ENCODE measurements around the gene SERPINA1. TPM values are rescaled to one million over a fixed set of nuclear protein-coding genes. Genes with fewer than 3 reads are reported as not detected.
A peak's percentile ranks its signal among the peaks of the same experiment; 100 is the strongest.
"Not testable (repeated sequence)": the region's sequence is repeated elsewhere in the genome, so short reads cannot be mapped to it uniquely, and the experiment has no call there.

SERPINA1 gene
- total and polyA plus RNA-seq, 2 donors from 2014 or later = 1,861 to 2,184 TPM

DNA sequence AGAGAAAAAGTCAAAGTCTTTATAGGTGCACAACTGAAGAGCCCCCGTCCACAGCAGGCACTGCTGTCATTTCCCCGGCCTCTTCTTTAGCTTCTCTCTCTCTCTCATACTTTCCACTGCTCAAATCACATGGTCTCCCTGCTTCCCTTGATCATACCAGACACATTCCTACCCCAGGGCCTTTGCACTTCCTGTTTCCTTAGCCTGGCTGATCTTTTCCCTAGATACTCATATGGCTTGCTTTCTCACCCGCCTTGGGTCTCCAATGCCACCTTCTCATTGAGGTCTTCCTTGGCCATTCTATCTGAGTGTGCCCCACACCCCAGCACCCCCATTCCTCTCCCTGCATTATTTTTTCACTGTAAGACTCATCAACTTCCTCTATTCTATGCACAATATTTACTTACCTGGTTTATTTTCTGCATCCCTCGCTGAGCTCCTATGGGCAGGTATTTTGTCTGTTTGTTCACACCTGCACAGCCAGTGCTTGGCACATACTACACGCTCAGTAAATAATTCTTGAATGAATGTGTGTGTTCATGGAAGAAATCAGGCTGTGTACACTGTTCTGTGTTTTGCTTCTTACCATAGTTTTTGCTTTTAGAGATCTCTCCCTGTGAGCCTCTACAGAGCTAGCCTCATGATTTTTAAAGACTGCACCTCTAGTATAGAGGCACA is 31.9 kb downstream of the SERPINA1 start:
- Histone ChIP-seq H3K27me3 (ENCODE audit: control insufficient read depth, insufficient read depth, low read length) (no peaks in the 10 kb centered on the region), H3K27ac (ENCODE audit: low read depth in 2 of 2, low read length in 2 of 2) (no peak overlapping the region), H3K4me1 (ENCODE audit: control insufficient read depth in 2 of 3, insufficient read depth in 2 of 3, low read depth in 1 of 3, low read length in 3 of 3) (no peaks in the 10 kb centered on the region), H3K36me3 (ENCODE audit: control insufficient read depth in 2 of 3, insufficient read depth in 3 of 3, low read length in 3 of 3) (no peaks in the 10 kb centered on the region), H3K4me3 (ENCODE audit: low read length in 3 of 3) (no peak overlapping the region), H3K9me3 (ENCODE audit: control insufficient read depth in 2 of 3, insufficient read depth in 1 of 3, low read length in 3 of 3) (no peaks in the 10 kb centered on the region), H3K9ac (ENCODE audit: low read length in 3 of 3) (no peak overlapping the region)
- no peak for FAIRE-seq
- TF ChIP-seq, protein P1, sequence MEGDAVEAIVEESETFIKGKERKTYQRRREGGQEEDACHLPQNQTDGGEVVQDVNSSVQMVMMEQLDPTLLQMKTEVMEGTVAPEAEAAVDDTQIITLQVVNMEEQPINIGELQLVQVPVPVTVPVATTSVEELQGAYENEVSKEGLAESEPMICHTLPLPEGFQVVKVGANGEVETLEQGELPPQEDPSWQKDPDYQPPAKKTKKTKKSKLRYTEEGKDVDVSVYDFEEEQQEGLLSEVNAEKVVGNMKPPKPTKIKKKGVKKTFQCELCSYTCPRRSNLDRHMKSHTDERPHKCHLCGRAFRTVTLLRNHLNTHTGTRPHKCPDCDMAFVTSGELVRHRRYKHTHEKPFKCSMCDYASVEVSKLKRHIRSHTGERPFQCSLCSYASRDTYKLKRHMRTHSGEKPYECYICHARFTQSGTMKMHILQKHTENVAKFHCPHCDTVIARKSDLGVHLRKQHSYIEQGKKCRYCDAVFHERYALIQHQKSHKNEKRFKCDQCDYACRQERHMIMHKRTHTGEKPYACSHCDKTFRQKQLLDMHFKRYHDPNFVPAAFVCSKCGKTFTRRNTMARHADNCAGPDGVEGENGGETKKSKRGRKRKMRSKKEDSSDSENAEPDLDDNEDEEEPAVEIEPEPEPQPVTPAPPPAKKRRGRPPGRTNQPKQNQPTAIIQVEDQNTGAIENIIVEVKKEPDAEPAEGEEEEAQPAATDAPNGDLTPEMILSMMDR (IDR thresholded peaks at IDR 0.05; ENCODE audit: borderline replicate concordance, extremely low read depth, insufficient read depth) = no peak
- intact Hi-C loops (cut with DNase I) = no loop called here
- DNase-seq = no peak

DNA sequence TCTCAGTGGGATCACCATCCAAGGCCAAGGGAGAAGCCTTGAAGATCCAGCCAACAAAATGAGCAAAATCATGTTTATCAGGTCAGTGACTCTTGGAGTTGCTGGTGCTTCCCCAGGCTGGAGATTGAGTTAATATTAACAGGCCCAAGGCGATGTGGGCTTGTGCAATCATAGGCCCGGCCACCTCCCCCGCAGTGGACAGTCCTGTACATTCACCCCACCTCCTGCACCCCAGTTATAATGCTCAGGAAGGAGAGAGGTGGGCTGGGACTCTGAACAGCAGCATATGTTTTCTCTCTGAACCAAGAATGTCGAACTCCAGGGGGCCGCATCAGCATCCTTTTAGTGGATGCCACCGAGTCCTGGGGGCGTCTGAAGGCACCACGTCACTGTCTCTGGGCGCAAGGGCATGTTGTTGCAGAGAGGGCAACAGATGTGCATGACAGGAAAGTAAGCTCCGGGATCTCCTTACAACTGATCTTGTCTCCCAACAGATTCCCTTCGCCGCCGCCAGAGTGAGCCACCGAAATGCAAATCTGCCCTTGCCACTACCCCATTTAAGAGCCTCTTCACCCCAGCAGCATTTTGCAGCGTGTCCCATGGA is 33.1 kb downstream of the SERPINA1 start:
- no peak overlapping the region for H3K9ac ChIP-seq (ENCODE audit: low read length in 3 of 3)

DNA sequence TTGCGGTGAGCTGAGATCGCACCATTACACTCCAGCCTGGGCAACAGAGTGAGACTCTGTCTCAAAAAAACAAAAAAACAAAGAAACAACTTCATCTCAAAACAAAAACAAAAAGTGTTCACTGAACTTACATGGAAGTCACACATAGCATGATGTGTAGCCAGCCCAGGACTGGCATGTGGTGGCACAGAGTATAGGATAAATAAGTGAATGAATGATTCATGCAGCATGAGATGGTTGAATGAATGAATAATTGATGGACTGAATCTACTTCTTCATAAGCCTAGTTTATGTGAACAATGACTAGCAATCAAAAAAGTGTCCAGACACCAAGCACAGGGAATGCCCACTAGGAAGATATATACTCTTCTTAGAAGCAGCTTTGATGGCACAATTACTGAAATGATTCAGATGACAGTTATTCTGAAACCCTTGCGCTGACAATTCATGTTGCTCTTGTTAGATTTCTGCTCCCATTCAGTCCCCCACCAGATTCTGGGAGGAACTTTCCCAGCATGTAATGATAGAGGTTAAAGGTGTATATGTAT is 33.7 kb downstream of the SERPINA1 start:
- no peak overlapping the region for H3K27ac ChIP-seq (ENCODE audit: low read depth in 2 of 2, low read length in 2 of 2)
- H3K9me3 ChIP-seq (ENCODE audit: control insufficient read depth in 2 of 3, insufficient read depth in 1 of 3, low read length in 3 of 3) = no peaks in the 10 kb centered on the region
- no peaks in the 10 kb centered on the region for H3K4me1 ChIP-seq (ENCODE audit: control insufficient read depth in 2 of 3, insufficient read depth in 2 of 3, low read depth in 1 of 3, low read length in 3 of 3)
- H3K4me3 ChIP-seq (ENCODE audit: low read length in 3 of 3) = no peak overlapping the region
- FAIRE-seq (no peak), DNase-seq (no peak)
- TF ChIP-seq, protein P1 (IDR thresholded peaks at IDR 0.05; ENCODE audit: borderline replicate concordance, extremely low read depth, insufficient read depth) = no peak
- intact Hi-C loops (cut with DNase I) = no loop called here
- H3K36me3 ChIP-seq (ENCODE audit: control insufficient read depth in 2 of 3, insufficient read depth in 3 of 3, low read length in 3 of 3) = no peaks in the 10 kb centered on the region
- no peaks in the 10 kb centered on the region for H3K27me3 ChIP-seq (ENCODE audit: control insufficient read depth, insufficient read depth, low read length)
- no peak overlapping the region for H3K9ac ChIP-seq (ENCODE audit: low read length in 3 of 3)

More for the DNA sequence above, 33.1 kb downstream of the SERPINA1 start:
- DNase-seq (peak in 4 of 5 donors; percentile 41 to 51 (median 46)), FAIRE-seq (no peak)
- intact Hi-C loops (cut with DNase I) = no loop called here
- no peaks in the 10 kb centered on the region for H3K36me3 ChIP-seq (ENCODE audit: control insufficient read depth in 2 of 3, insufficient read depth in 3 of 3, low read length in 3 of 3)
- H3K9me3 ChIP-seq (ENCODE audit: control insufficient read depth in 2 of 3, insufficient read depth in 1 of 3, low read length in 3 of 3) = no peaks in the 10 kb centered on the region
- no peak overlapping the region for H3K4me3 ChIP-seq (ENCODE audit: low read length in 3 of 3)
- no peaks in the 10 kb centered on the region for H3K27me3 ChIP-seq (ENCODE audit: control insufficient read depth, insufficient read depth, low read length)
- H3K4me1 ChIP-seq (ENCODE audit: control insufficient read depth in 2 of 3, insufficient read depth in 2 of 3, low read depth in 1 of 3, low read length in 3 of 3) = no peaks in the 10 kb centered on the region
- H3K27ac ChIP-seq (ENCODE audit: low read depth in 2 of 2, low read length in 2 of 2) = no peak overlapping the region
- TF ChIP-seq, protein P1 (IDR thresholded peaks at IDR 0.05; ENCODE audit: borderline replicate concordance, extremely low read depth, insufficient read depth) = peak; percentile 32

DNA sequence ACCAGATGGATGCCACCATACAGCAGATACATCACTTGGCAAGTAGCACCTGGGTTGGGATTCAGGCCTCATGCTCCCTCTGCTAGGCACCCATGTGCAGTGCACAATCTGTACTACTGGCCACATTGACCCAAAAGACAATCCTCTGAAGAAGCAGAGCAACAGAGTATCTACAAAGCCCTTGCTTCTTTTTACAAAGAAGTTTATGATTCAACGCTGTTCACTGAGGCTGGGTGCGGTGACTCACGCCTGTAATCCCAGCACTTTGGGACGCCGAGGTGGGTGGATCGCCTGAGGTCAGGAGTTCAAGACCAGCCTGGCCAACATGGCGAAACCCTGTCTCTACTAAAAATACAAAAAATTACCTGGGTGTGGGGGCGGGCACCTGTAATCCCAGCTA is 34.2 kb downstream of the SERPINA1 start:
- H3K9me3 ChIP-seq (ENCODE audit: control insufficient read depth in 2 of 3, insufficient read depth in 1 of 3, low read length in 3 of 3) = not testable (repeated sequence)

More for the DNA sequence above, 34.2 kb downstream of the SERPINA1 start:
- intact Hi-C loops (cut with DNase I); H3K4me3 ChIP-seq (ENCODE audit: low read length in 3 of 3); FAIRE-seq; H3K27me3 ChIP-seq (ENCODE audit: control insufficient read depth, insufficient read depth, low read length); H3K4me1 ChIP-seq (ENCODE audit: control insufficient read depth in 2 of 3, insufficient read depth in 2 of 3, low read depth in 1 of 3, low read length in 3 of 3); H3K36me3 ChIP-seq (ENCODE audit: control insufficient read depth in 2 of 3, insufficient read depth in 3 of 3, low read length in 3 of 3); H3K27ac ChIP-seq (ENCODE audit: low read depth in 2 of 2, low read length in 2 of 2); DNase-seq; H3K9ac ChIP-seq (ENCODE audit: low read length in 3 of 3): not testable (repeated sequence)
